ENCODE measurements around the gene BID. TPM values are rescaled to one million over a fixed set of nuclear protein-coding genes. Genes with fewer than 3 reads are reported as not detected.

The BID gene
- total and polyA plus RNA-seq, 10 of the 15 experiments (the other 5 are each of a cell fraction or from before 2014, with no cell fraction given), result 7.9 to 241 (median 136) TPM

DNA sequence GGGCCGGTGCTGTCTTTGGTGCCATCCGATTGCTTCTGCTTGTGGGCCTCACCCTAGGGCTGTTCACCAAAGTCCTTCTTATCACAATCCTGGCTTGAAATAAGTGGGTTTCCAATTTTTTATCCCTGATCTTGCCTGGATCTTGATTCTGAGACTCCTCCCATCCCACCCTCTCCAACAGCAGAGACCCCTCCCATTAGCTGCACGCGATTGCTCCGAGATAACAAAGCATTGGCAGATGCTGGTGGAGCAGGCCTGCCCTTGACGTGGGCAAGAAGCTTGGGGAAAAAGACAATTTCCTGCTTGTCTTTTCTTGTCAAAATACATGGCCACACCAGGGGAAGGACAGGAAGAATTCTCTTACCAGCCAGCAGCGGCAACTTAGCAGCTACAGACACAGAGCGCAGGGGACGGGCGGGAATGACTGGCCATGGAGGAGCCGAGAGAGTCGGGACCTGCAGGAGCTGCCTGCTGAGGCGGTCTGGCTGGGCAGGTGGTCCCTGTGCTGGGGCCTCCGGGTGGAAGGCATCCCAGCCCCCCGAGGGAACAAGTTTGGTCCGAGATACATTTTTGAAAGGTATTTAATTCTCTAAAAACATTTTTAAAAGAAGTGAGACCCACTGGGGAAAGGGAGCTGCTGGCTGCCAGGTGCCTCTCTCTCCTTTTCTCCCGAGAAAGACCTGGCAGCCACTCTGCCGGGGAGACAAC lies 9.7 kb upstream of the BID start (continued):
- TF ChIP-seq PAX5 (IDR thresholded peaks at IDR 0.05; ENCODE audit: borderline replicate concordance, low read depth, low read length), result no peak

DNA sequence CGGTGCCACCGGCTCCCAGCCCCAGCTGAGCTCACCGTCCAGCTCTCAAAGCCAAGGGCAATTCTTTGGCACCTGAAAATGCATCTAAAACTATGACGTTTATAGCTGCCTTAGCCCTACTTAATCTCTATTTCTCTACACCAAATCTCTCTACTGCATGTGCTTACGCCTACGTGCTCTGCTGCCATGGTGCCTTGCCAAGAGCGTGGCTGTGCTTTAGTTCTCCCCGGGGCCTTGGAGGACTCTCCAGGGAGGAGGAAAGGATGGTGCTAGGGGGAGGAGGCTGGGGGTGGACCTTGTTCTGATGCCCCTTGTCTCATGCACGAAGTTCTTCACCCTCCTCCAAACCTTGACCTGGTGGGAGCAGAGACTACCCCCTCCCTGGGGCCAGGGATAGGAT lies 9.0 kb upstream of the BID start:
- POLR2A ChIA-PET, result interaction anchor here (0.6 kb wide), 1 partner anchor 152 kb away, joined by 3 read pairs; no protein-coding TSS in a partner anchor
- no TSS peak for BruUV-seq (replicated peaks)
- Histone ChIP-seq H3K9ac (ENCODE audit: control insufficient read depth, insufficient read depth, low read length) (no peak overlapping the region), H2AFZ (ENCODE audit: control insufficient read depth, low read depth, low read length) (no peak overlapping the region), H3K9me3 (replicated peaks; ENCODE audit: control insufficient read depth, insufficient read depth, low read length) (no peaks in the 10 kb centered on the region; the same call in 2 of the 3 replicates), H3K36me3 (ENCODE audit: control insufficient read depth in 2 of 2, insufficient read depth in 2 of 2, low read length in 1 of 2) (peaks cover 0 to 2% of the 10 kb centered on the region in 2 experiments; a peak in 3 of 4 replicates), H3K79me2 (ENCODE audit: control insufficient read depth, insufficient read depth, low read length) (peaks cover 25% of the 10 kb centered on the region), H3K4me2 (ENCODE audit: control insufficient read depth, insufficient read depth) (no peak overlapping the region), H3K27ac (ENCODE audit: control insufficient read depth, insufficient read depth) (no peak overlapping the region), H3K27me3 (replicated peaks in 1 of 2; ENCODE audit: control insufficient read depth in 2 of 2, insufficient read depth in 2 of 2, low read length in 1 of 2) (no peaks in the 10 kb centered on the region), H3K4me1 (ENCODE audit: control insufficient read depth, insufficient read depth, low read length) (peaks cover 46% of the 10 kb centered on the region), H4K20me1 (ENCODE audit: control insufficient read depth, insufficient read depth) (no peaks in the 10 kb centered on the region), H3K4me3 (no peak overlapping the region)
- ATAC-seq (no peak), FAIRE-seq (no peak), DNase-seq (ENCODE audit: low read depth, low spot score) (no peak)
- WGBS (ENCODE audit: insufficient coverage, insufficient replicate concordance, low lambda C conversion rate, missing lambda C conversion rate), result 80% methylated on average over 9 of the region's 9 CpGs
- CTCF ChIA-PET, result interaction anchor here (4.5 to 4.9 kb wide), 2 partner anchors 12 to 41 kb away, joined by 47 to 101 read pairs; no protein-coding TSS in a partner anchor
- SMC1A ChIA-PET (ENCODE audit: uncharacterized antibody, unreplicated experiment), result interaction anchor here (2.8 kb wide), 1 partner anchor 15 kb away, joined by 13 read pairs; no protein-coding TSS in a partner anchor
- in situ Hi-C loops (cut with MboI), result no loop called here
- RAD21 ChIA-PET (ENCODE audit: unreplicated experiment), result interaction anchor here (0.8 to 1.1 kb wide), 2 partner anchors 10 to 16 kb away, joined by 3 read pairs; no protein-coding TSS in a partner anchor
- TF ChIP-seq FOXK2 (IDR thresholded peaks at IDR 0.05) (no peak), CHD1 (IDR thresholded peaks at IDR 0.05; ENCODE audit: low read depth, low read length) (no peak), GATAD2B (conservative IDR thresholded peaks at IDR 0.05; ENCODE audit: low read depth) (no peak), PAX5 (IDR thresholded peaks at IDR 0.05; ENCODE audit: borderline replicate concordance, low read depth, low read length) (no peak), SMARCA5 (IDR thresholded peaks at IDR 0.05) (no peak), SREBF2 (IDR thresholded peaks at IDR 0.05; ENCODE audit: low read length) (no peak), EZH2 (IDR thresholded peaks at IDR 0.05; ENCODE audit: borderline replicate concordance, control insufficient read depth, low read depth, low read length) (no peak), ZSCAN29 (IDR thresholded peaks at IDR 0.05) (no peak)
- TF ChIP-seq, protein P1, sequence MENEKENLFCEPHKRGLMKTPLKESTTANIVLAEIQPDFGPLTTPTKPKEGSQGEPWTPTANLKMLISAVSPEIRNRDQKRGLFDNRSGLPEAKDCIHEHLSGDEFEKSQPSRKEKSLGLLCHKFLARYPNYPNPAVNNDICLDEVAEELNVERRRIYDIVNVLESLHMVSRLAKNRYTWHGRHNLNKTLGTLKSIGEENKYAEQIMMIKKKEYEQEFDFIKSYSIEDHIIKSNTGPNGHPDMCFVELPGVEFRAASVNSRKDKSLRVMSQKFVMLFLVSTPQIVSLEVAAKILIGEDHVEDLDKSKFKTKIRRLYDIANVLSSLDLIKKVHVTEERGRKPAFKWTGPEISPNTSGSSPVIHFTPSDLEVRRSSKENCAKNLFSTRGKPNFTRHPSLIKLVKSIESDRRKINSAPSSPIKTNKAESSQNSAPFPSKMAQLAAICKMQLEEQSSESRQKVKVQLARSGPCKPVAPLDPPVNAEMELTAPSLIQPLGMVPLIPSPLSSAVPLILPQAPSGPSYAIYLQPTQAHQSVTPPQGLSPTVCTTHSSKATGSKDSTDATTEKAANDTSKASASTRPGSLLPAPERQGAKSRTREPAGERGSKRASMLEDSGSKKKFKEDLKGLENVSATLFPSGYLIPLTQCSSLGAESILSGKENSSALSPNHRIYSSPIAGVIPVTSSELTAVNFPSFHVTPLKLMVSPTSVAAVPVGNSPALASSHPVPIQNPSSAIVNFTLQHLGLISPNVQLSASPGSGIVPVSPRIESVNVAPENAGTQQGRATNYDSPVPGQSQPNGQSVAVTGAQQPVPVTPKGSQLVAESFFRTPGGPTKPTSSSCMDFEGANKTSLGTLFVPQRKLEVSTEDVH (IDR thresholded peaks at IDR 0.05; ENCODE audit: low read depth, partially characterized antibody), result no peak
- intact Hi-C loops (cut with micrococcal nuclease; ENCODE audit: unreplicated experiment), result no loop called here

All from GM12878 (cell line).